Kidney glomerular epithelial cell (primary cell): Measurements from ENCODE around the gene NKAIN4.
"Not testable (repeated sequence)": the region's sequence is repeated elsewhere in the genome, so short reads cannot be mapped to it uniquely, and the experiment has no call there.

ENCODE experiments used
- DNase-seq: peaks from one replicate; lab custom pipeline; 2025; lab: John Stamatoyannopoulos, UW

Gene NKAIN4

DNA sequence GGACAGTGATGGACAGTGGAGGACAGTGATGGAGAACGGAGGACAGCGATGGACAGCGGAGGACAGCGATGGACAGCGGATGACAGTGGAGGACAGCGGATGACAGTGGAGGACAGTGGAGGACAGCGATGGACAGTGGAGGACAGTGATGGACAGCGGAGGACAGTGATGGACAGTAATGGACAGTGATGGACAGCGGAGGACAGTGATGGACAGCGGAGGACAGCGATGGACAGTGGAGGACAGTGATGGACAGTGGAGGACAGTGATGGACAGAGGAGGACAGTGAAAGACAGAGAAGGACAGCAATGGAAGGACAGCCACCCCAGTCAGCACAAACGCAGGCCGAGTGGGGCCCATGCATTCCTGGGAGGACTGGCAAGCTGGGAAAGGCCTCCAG lies 3.4 kb upstream of the NKAIN4 start:
- no peak for DNase-seq

DNA sequence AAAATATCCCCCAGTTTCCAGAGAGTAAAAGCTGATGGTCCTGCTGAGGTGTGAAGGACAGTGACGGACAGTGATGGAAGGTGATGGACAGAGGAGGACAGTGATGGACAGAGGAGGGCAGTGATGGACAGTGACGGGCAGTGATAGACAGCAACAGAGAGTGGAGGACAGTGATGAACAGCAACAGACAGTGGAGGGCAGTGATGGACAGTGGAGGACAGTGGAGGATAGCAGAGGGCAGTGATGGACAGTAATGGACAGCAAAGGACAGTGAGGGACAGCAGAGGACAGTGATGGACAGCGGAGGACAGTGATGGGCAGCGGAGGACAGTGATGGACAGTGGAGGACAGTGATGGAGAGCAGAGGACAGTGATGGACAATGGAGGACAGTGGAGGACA lies 2.7 kb upstream of the NKAIN4 start:
- DNase-seq = no peak

DNA sequence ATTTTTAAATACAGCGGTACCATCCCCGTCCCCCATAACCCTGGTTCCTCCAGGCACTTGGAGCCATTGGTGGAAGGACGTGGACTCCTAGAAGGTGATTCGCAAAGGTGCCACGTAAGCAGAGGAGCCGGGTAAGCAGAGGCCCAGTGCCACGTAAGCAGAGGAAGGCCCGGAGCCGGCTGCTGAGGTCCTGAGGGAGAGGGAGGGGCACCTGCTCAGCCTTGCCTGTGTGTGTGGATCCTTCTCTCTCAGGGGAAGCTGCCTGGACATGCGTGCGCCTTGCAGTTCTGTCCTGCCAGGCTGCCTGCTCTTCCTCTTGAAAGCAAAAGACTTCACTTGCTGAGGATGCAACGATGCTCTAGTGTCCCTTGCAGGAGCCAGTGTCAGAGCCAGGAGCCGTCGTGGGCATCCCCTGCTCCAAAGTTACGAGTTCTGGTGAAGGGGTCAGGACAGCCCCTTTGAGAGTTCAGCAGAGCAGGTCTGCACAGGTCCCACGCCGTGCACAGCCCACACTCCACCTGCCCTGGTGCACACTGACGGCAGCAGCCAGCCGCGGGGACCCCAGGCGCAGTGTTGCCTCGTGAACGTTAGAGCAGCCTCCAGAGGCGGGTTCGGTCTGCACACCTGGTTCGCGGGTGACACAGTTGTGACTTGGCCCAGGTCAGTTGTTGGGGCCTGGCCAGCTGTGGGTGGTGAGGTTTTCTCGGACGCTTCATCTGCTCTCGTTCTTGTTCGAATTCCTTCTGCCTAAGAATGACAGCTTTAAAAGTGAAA lies 1.9 kb upstream of the NKAIN4 start:
- DNase-seq = no peak

DNA sequence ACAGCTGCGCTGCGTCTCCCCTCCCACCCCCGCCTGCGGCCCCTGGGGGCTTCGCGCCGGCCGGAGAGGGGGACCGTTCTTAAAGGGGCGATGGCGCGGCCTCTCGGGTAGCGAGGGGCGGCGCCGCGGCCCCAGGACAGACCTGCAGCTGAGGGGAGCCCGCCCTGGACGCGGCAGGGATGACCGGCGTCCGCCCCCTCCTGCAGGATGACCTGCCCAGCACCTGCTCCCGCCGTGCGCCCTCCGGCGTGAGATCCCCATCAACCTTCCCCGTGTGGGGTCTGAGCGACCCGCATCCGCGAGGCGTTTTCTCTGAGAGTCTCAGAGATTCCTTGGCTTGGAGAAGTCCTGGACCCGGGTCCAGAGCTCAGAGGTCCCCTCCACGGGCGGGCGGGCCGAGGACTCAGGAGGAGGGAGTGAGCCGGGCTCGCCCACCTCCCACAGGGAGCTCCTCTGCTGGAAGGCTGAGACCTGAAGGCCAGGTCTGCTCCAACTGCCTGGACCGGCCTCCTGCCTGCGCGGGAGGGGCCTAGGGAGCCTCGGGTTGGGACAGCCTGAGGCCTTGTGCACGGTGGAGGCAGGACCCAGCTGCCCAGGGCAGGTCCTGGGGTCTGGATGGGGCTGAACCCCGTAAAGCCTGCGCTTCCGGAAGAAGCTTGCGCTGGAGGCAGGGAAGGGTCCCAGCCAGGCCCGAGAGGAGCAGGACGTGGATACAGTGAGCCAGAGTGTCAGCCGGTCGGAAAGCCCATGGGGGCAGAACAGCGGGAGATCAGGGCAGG lies 532 bp upstream of the NKAIN4 start:
- DNase-seq = no peak

DNA sequence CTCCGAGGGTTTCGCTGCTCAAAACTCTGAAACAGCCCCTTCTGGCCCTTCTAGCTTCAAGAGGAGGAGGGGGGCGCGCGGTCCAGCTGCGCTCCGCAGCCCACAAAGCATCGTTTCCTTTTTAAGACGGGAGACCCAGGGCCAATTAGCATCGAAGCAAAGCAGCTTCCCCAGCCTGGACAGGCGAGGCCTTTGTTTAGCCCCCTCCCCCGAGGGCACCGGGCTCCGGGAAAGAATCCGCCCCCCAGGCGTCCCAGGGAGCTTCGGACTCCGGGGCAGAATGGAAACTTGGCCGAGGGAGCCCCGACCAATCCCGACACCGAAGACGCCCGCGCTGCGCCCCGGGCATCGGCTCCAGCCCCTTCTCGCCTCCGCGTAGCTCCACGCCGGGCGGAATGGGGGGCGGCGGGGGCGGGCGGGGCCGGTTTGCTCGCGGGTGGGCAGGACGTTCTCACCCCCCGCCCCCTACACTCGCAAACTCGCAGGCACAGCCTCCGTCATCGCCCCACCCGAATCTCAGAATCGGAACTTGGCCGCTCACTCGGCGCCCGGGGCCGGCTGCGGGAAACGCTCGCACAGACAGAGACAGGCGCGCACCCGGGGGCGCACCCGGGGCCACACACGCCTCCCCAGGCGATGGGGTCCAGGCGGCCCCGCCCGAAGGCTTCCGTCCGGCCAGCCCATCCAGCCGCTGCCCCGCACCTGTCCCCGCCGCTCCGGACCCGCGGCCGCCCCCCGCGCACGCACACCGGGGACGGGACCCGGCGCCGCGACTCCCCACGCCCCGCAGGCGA lies 628 bp downstream of the NKAIN4 start:
- no peak for DNase-seq

DNA sequence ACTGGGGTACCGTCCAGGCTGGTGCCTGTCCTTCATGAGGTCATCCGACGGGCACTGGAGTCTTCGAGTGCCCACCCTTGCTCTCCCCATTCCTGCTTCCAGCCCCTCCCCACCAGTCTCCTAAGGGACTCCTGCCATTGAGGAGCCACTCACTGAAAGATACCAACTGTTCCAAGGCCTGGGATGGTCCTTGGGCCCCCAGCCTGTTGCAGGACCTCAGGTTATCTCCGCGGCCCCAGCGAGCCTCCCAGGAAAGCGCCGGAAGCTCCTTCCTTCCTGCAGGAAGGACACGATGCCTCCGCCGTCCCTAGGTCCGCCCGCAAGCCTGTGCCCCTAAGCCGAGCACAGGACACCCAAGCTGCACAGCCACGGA lies 1.2 kb downstream of the NKAIN4 start:
- DNase-seq = no peak

DNA sequence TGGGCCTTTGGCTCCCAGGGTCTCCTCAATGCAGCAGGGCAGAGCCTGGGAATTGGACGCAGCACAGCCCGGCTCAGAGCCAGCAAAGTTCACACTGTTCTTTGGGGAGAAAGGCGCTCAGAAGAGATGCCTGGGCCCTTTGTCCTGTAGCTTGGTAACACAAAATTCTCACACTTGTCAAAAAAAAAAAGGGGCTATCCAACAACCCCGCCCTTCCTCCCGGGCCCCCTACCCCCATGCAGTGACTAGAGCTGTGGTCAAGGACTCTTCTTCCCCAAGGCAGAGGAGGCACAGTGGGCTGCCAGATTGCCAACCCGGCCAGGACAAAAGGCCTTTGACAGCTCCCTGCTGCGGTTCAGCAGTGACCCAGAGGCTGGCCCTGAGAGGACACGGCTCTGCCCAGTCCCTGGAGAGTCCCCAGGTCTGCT lies 2.0 kb downstream of the NKAIN4 start:
- DNase-seq = no peak

GRCh38 chr20:63251350-63251749 lies 2.9 kb downstream of the NKAIN4 start:
- not testable (repeated sequence) for DNase-seq

- DNase-seq = no peak
Measured at GRCh38 chr20:63249891-63250290, 4.4 kb downstream of the NKAIN4 start.

DNA sequence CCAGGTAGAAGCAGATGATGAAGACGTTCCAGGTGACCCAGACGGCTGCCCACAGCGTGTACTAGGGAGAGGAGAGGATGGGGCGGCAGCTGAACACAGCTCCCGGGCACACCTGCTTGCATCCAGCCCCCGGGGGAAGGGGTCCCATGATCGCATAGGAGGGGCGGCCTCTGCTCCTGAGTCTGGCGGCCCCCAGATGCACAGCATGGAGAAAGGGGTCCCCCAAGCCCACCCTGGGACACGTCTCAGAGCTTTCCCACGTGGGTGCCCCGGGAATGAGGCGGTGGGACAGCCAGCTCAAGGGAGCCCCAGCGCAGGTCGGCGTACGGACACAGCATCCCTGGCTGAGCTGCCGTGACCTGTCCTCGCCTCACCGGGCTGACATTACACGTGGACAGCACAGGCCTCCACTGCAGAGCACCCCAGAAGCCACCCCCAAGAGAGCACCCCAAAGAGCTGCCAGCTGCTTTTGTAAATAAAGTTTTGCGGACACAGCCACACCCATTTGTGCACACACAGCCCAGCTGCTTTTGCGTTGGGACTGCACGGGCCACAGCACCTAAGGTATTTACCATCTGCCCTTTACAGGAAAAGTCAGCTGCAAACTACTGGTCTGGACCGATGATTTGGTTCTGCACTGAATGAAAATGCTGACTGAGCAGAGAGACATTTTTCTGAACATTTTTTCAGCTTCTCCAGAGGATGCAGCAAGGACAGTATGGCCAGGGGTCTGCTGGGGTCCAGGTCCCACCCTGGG lies 5.2 kb downstream of the NKAIN4 start:
- peak; percentile 74 for DNase-seq

DNA sequence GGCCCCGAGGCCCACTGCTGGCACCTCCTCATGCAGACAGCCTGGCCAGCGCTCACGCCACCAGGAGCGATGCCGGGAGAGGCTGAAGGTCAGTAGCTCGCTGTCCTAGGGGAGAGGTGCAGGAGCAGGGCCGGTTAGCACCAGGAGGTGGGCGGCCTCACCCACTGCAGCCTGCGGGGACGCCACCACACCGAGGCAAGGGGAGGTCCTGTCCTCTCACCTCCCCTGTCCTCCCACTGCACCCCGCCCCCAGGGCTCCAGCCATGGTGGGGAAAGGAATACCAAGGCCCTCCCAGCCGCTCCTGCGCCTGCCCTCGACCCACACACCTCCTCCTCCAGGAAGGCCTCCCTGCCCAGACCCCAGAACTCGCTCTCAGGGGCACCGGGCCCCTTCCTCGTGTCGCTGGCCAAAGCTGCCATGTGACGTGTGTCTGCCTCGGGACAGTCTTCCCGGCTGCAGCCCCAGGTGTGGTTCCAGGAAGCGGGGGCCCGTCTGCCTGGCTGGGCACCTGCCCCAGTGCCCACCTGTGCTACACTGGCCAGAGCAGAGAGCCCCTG lies 6.5 kb downstream of the NKAIN4 start:
- DNase-seq = no peak

- DNase-seq = no peak
Measured at GRCh38 chr20:63246490-63247288, 7.6 kb downstream of the NKAIN4 start.

- no peak for DNase-seq
Measured at GRCh38 chr20:63244468-63244867, 9.8 kb downstream of the NKAIN4 start.

- no peak for DNase-seq
Measured at GRCh38 chr20:63243604-63244247, 10.5 kb downstream of the NKAIN4 start.

DNA sequence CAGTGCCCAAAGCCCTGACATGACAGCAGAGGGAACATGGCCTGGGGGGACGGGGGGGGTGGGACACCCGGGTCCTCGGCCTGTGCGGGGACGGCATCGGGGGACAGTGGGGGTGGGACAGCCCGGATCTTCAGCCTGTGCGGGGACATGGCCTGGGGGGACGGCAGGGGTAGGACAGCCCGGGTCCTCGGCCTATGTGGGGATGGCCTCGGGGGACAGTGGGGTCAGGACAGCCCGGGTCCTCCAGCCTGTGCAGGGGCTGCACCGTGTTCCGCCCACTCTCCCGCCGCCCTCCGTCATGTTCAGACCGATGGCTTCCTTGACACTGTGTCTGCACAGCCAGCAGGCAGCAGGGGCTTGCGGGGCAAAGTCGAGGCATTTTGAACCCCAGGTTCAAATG lies 11.5 kb downstream of the NKAIN4 start:
- no peak for DNase-seq

GRCh38 chr20:63241272-63241671 lies 13.0 kb downstream of the NKAIN4 start:
- DNase-seq = no peak

GRCh38 chr20:63240004-63240403 lies 14.3 kb downstream of the NKAIN4 start:
- DNase-seq = no peak

- no peak for DNase-seq
Measured at GRCh38 chr20:63239431-63239830, 14.8 kb downstream of the NKAIN4 start.

GRCh38 chr20:63238514-63239125 lies 15.6 kb downstream of the NKAIN4 start:
- no peak for DNase-seq

- DNase-seq = no peak
Measured at GRCh38 chr20:63238031-63238430, 16.2 kb downstream of the NKAIN4 start.
